Left colon (tissue), 2 donors: ENCODE measurements around the gene NRF1. TPM values are rescaled to one million over a fixed set of nuclear protein-coding genes. Genes with fewer than 3 reads are reported as not detected.

ENCODE experiments used
- ATAC-seq: fragments of 200-7000 bp; cut with Tn5 transposase; one replicate; pipeline ENCODE4 v1.9.1; 2020; ENCODE audit warnings: mild to moderate bottlenecking, moderate library complexity
- DNase-seq, 2 donors: peaks; one replicate each; pipeline ENCODE4 v3.0.0-alpha.2; 2020
- intact Hi-C, 2 donors: fragments of 100-400 bp; cut with DNase I in 1 of 2; cut with micrococcal nuclease in 1 of 2; formaldehyde crosslinking; loops; one replicate each; pipeline versions ENCODE4 v1.11.2 to v1.14.0; 2022; cut with DNase I, micrococcal nuclease
- microRNA-seq, 2 donors: library from miRNA; unstranded; fragments of <30 nt; microRNA quantifications; one replicate each; pipeline versions ENCODE4 v1.1.0 to v1.2.0, GENCODE V29; 2020
- total RNA-seq, 2 donors: library from RNA; stranded (reverse); fragmentation: NEBNext Ultra II Directional; extraction: Animal tissue kit (Norgen Biotek cat#: 25700); gene quantifications; one replicate each; pipeline ENCODE4 v1.2.1, GENCODE V29; 2021
- donor health status: DM: no; HTN: no; CAD: no.
- donor health status: DM: yes; HTN: yes; CAD: no.

NRF1 gene
- total RNA-seq, 2 donors from 2014 or later = 13.0 to 13.6 TPM

DNA sequence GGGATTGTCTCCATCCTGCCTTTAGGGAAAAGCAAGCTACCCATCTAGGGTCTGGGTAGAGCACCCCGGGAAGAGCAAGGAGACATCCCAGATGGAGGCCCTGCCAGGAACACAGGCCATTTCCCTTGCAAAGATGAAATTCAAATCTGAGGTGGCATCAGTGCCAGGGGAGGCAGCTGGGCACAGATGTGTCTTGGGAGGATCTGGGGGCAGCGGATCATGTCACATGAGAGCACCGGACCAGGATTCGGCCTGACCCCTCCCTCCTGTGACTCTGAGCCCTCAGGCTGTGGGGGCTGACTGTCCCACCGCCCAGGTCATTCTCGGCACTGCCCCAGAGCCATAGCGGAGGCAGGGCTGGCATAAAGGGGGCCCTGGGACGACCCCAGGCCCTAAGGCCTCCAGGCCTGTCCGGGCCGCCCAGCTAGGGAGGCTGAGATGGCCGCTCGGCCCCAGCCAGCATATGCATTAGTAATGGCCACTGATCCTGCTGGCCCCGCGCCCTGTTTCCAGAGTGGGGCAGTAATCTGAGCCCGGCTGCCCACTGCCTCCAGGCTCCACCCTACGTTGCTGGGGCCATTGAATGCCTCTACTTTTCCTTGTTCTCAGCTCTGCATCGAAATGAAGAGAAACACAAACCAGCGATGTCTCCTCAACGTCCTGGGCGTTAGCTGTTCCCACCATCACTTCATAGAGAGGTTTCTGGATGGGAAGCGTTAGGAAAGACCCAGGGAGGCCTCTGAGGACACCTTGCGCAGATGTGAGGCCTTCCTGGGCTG, 192.8 kb downstream of the NRF1 start:
- no peak for ATAC-seq
- DNase-seq = no peak
- intact Hi-C loops = no loop called here

DNA sequence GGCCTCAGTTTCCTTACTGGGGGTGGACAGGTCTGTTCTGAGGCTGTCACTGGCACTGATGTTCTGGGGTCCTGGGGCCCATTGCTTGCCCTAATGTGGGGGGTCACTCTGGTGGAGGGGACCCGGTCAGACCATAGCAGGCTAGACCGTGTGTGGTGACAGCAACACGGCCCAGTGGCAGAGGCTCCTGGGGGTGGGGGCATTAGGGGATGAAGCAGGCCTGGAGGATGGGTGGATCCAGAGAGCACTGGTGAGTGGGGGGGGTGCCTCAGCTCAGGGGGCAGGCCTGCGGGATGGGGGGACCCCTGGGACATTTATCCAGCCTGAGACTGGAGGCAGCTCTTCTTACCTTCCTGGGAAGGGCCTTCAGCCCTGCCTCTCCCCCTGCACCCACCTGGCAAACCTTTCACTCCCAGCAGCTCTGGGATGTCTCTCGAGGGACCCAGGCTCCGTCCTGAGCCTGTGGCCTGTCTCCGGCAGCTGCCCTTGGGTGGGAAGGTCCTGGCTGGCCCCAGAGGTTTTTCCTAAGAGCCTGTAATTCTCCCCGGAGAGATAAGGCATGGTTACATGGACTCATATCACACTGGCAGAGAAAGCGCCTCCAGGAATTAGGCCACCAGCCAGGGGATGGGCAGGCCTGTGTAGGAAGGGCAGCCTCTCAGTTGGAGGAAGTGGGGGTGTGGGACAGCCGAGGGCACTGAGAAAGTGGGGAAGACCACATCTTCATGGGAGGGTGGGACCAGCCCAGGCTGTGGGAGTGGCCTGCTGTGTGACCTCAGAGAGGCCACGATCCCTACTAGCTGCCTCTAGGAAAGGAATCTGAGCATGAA, 193.6 kb downstream of the NRF1 start:
- DNase-seq (no peak), ATAC-seq (peak; percentile 36)
- intact Hi-C loops = no loop called here

Small RNA genes lying within 50 kb of the gene (microRNA-seq; reads per million reads assigned to microRNA genes)
- 952 to 1,043 reads per million in 2 donors for gene MIR182
- 421 to 608 reads per million in 2 donors for gene MIR183
- 18.7 to 57.1 reads per million in 2 donors for gene MIR96

Other genes starting within 250 kb of the NRF1 start
- 1 to 10 TPM in 1 of 2 donors, under 1 TPM in 1; 0.28 to 2.4 TPM for gene STRIP2, start 177.3 kb upstream of the NRF1 start, total RNA-seq
- not detected for gene SMKR1, start 109.2 kb upstream of the NRF1 start, total RNA-seq